HL-60 (cell line): ENCODE measurements around the gene MSI2.

Source experiments
- DNase-seq, 2 experiments: peaks; one replicate each; pipeline ENCODE4 v3.0.0-alpha.2; 2010 to 2020; ENCODE audit warnings: low read depth in 1 of 2, low spot score in 1 of 2
- H3K27ac ChIP-seq: fragments of 250-450 bp; sonication (Bioruptor Pico); replicated peaks from 2 replicates; pipeline ENCODE4 v1.5.1; 2020; ENCODE audit warnings: mild to moderate bottlenecking, moderate library complexity
- H3K27me3 ChIP-seq: fragments of 250-450 bp; sonication (Bioruptor Pico); 2 replicates; pipeline ENCODE4 v1.5.1; 2021; ENCODE audit warnings: mild to moderate bottlenecking, moderate library complexity; ENCODE audit not compliant: insufficient read depth, poor library complexity, severe bottlenecking
- H3K4me3 ChIP-seq: replicated peaks from 2 replicates; pipeline ENCODE4 v1.5.1; 2011; ENCODE audit warnings: mild to moderate bottlenecking, control low read depth, low read length; ENCODE audit not compliant: insufficient read depth
- CTCF ChIP-seq: IDR thresholded peaks from one replicate; pipeline ENCODE4 v1.5.1; 2011; ENCODE audit warnings: low read length, control low read depth, inconsistent platforms; ENCODE audit not compliant: insufficient read depth
- GABPA ChIP-seq: IDR thresholded peaks from 2 replicates; pipeline ENCODE4 v1.6.1; 2012; ENCODE audit warnings: low read depth
- POLR2AphosphoS5 ChIP-seq: IDR thresholded peaks from 2 replicates; pipeline ENCODE4 v1.6.1; 2012; ENCODE audit warnings: low read depth
- REST ChIP-seq: IDR thresholded peaks from 2 replicates; pipeline ENCODE4 v1.6.1; 2012; ENCODE audit warnings: low read depth; ENCODE audit not compliant: insufficient replicate concordance
- SPI1 ChIP-seq: IDR thresholded peaks from 2 replicates; pipeline ENCODE4 v1.6.1; 2012; ENCODE audit warnings: low read depth, mild to moderate bottlenecking, borderline replicate concordance

Gene MSI2

GRCh38 chr17:57462007-57462579 is 205.8 kb downstream of the MSI2 start:
- no peak overlapping the region for H3K4me3 ChIP-seq
- no peak for TF ChIP-seq GABPA
- no peak for TF ChIP-seq CTCF
- no peak for TF ChIP-seq REST
- no peak for TF ChIP-seq POLR2AphosphoS5
- TF ChIP-seq SPI1, result no peak
- DNase-seq, result no peak
- H3K27ac ChIP-seq, result no peak overlapping the region
- H3K27me3 ChIP-seq, result no peaks in the 10 kb centered on the region

GRCh38 chr17:57463103-57463885 is 207.0 kb downstream of the MSI2 start:
- no peak overlapping the region for H3K27ac ChIP-seq
- TF ChIP-seq POLR2AphosphoS5, result no peak
- no peak for TF ChIP-seq GABPA
- TF ChIP-seq SPI1, result no peak
- no peak for TF ChIP-seq CTCF
- TF ChIP-seq REST, result no peak
- H3K27me3 ChIP-seq, result no peaks in the 10 kb centered on the region
- DNase-seq, result no peak
- H3K4me3 ChIP-seq, result no peak overlapping the region

- H3K27ac ChIP-seq, result no peak overlapping the region
- H3K4me3 ChIP-seq, result no peak overlapping the region
- no peak for DNase-seq
- TF ChIP-seq REST, result no peak
- TF ChIP-seq SPI1, result no peak
- no peak for TF ChIP-seq POLR2AphosphoS5
- no peaks in the 10 kb centered on the region for H3K27me3 ChIP-seq
Measured at GRCh38 chr17:57464191-57464864, 208.0 kb downstream of the MSI2 start.
